CD14-positive monocyte (primary cell): ENCODE measurements around the gene APOL2. TPM values are rescaled to one million over a fixed set of nuclear protein-coding genes. Genes with fewer than 3 reads are reported as not detected.
"Not testable (repeated sequence)": the region's sequence is repeated elsewhere in the genome, so short reads cannot be mapped to it uniquely, and the experiment has no call there.

Experiments
- DNase-seq, 3 donors: peaks; one replicate each; pipeline ENCODE4 v3.0.0-alpha.2; 2011 to 2022
- H2AFZ ChIP-seq: 2 replicates; pipeline ENCODE4 v1.6.0; 2012; ENCODE audit warnings: mild to moderate bottlenecking, low read depth, low read length, inconsistent platforms; ENCODE audit not compliant: insufficient read depth, poor library complexity, severe bottlenecking
- H3K27ac ChIP-seq, 2 donors: 1 replicate in 1 of 2; 2 replicates in 1 of 2; pipeline ENCODE4 v1.5.1; 2012 to 2013; ENCODE audit warnings: low read length in 2 of 2, control low read depth in 1 of 2, inconsistent platforms in 1 of 2, low read depth in 1 of 2, mild to moderate bottlenecking in 1 of 2
- H3K27me3 ChIP-seq, 2 donors: one replicate each; pipeline versions ENCODE4 v1.6.0 to v1.6.1; 2011 to 2013; ENCODE audit warnings: low read length in 2 of 2; ENCODE audit not compliant: control insufficient read depth in 2 of 2, insufficient read depth in 2 of 2
- H3K36me3 ChIP-seq, 2 donors: replicated peaks in 1 of 2; 1 replicate in 1 of 2; 2 replicates in 1 of 2; pipeline versions ENCODE4 v1.5.1 to v1.6.1; 2012 to 2013; ENCODE audit warnings: low read length in 2 of 2, control low read depth in 1 of 2, inconsistent platforms in 1 of 2, mild to moderate bottlenecking in 1 of 2; ENCODE audit not compliant: insufficient read depth in 2 of 2, control insufficient read depth in 1 of 2
- H3K4me1 ChIP-seq, 2 donors: 1 replicate in 1 of 2; 2 replicates in 1 of 2; pipeline versions ENCODE4 v1.5.1 to v1.6.1; 2012 to 2013; ENCODE audit warnings: low read length in 2 of 2, control low read depth in 1 of 2, inconsistent platforms in 1 of 2, mild to moderate bottlenecking in 1 of 2, moderate library complexity in 1 of 2; ENCODE audit not compliant: insufficient read depth in 2 of 2, control insufficient read depth in 1 of 2
- H3K4me2 ChIP-seq: replicated peaks from 2 replicates; pipeline ENCODE3; 2012; ENCODE audit warnings: low read length, moderate library complexity, mild to moderate bottlenecking; ENCODE audit not compliant: poor library complexity, severe bottlenecking; ENCODE audit errors: extremely low read depth
- H3K4me3 ChIP-seq, 3 experiments: fragments of 200-600 bp in 1 of 3; sonication (generic) in 1 of 3; replicated peaks in 1 of 3; 1 replicate in 2 of 3; 2 replicates in 1 of 3; pipeline ENCODE4 v1.5.1; 2011 to 2013; ENCODE audit warnings: low read length in 3 of 3, mild to moderate bottlenecking in 3 of 3, control low read depth in 2 of 3, low read depth in 2 of 3, inconsistent platforms in 1 of 3, moderate library complexity in 1 of 3
- H3K79me2 ChIP-seq: 2 replicates; pipeline ENCODE4 v1.6.0; 2012; ENCODE audit warnings: mild to moderate bottlenecking, control low read depth, inconsistent platforms, low read length, moderate library complexity; ENCODE audit not compliant: insufficient read depth
- H3K9ac ChIP-seq: 2 replicates; pipeline ENCODE4 v1.6.0; 2017; ENCODE audit warnings: low read length, mild to moderate bottlenecking; ENCODE audit not compliant: insufficient read depth, poor library complexity, severe bottlenecking
- H3K9me3 ChIP-seq, 2 donors: replicated peaks in 1 of 2; 1 replicate in 1 of 2; 2 replicates in 1 of 2; pipeline versions ENCODE4 v1.5.1 to v1.6.1; 2012 to 2013; ENCODE audit warnings: low read length in 2 of 2, control low read depth in 1 of 2; ENCODE audit not compliant: control insufficient read depth in 1 of 2, insufficient read depth in 1 of 2
- H4K20me1 ChIP-seq: 2 replicates; pipeline ENCODE4 v1.6.0; 2012; ENCODE audit warnings: mild to moderate bottlenecking, low read length, control low read depth, moderate library complexity; ENCODE audit not compliant: insufficient read depth
- H3K27ac Mint-ChIP-seq, 7 donors: one replicate each; pipeline ENCODE4 v1.8.0; 2020; ENCODE audit warnings: mild to moderate bottlenecking in 7 of 7, mixed read lengths in 7 of 7, moderate library complexity in 6 of 7, inconsistent platforms in 2 of 7
- H3K27me3 Mint-ChIP-seq, 3 donors: one replicate each; pipeline ENCODE4 v1.8.0; 2021 to 2022; ENCODE audit warnings: low read depth in 3 of 3, mild to moderate bottlenecking in 3 of 3, mixed read lengths in 3 of 3, moderate library complexity in 3 of 3, inconsistent platforms in 1 of 3
- H3K36me3 Mint-ChIP-seq, 2 donors: one replicate each; pipeline ENCODE4 v1.8.0; 2020; ENCODE audit warnings: mixed read lengths in 2 of 2, inconsistent platforms in 1 of 2, mild to moderate bottlenecking in 1 of 2
- H3K4me1 Mint-ChIP-seq: one replicate; pipeline ENCODE4 v1.8.0; 2020; ENCODE audit warnings: mild to moderate bottlenecking, mixed read lengths
- H3K4me3 Mint-ChIP-seq, 2 donors: one replicate each; pipeline ENCODE4 v1.8.0; 2020; ENCODE audit warnings: mild to moderate bottlenecking in 2 of 2, mixed read lengths in 2 of 2, moderate library complexity in 1 of 2
- H3K9me3 Mint-ChIP-seq, 7 donors: one replicate each; pipeline ENCODE4 v1.8.0; 2020 to 2022; ENCODE audit warnings: mixed read lengths in 7 of 7, mild to moderate bottlenecking in 6 of 7, moderate library complexity in 6 of 7, inconsistent platforms in 2 of 7
- CTCF ChIP-seq: fragments of 200-600 bp; IDR thresholded peaks from one replicate; pipeline ENCODE4 v1.8.0; 2022; ENCODE audit warnings: antibody characterized with exemption, mild to moderate bottlenecking
- WGBS: methylation state at CpG from one replicate; pipeline ENCODE4 v1.1.5; 2013; ENCODE audit warnings: missing lambda C conversion rate; ENCODE audit not compliant: insufficient coverage; 5-methylcytosine and 5-hydroxymethylcytosine counted together
- intact Hi-C, 2 donors: fragments of 100-400 bp; cut with micrococcal nuclease; formaldehyde crosslinking; loops; one replicate each; pipeline versions ENCODE4 v1.15.0 to v1.15.1; 2023
- polyA plus RNA-seq, 3 donors: library from polyadenylated mRNA; depleted of rRNA in 1 of 3; unstranded in 2 of 3; stranded (reverse) in 1 of 3; fragments of 300-500 nt in 2 of 3; fragments of >200 nt in 1 of 3; fragmentation: Illumina TruSeq in 2 of 3; gene quantifications; 1 replicate in 2 of 3; 2 replicates in 1 of 3; pipeline ENCODE4 v1.2.3, GENCODE V29; 2012 to 2021

APOL2 gene
- polyA plus RNA-seq, 3 donors = 12.6 to 47.0 (median 13.2) TPM

GRCh38 chr22:36267058-36267457, 27.7 kb upstream of the APOL2 start:
- Histone ChIP-seq H3K79me2 (no peaks in the 10 kb centered on the region), H3K4me2 (no peak overlapping the region), H3K9ac (no peak overlapping the region), H3K4me1 (peaks cover 0 to 7% of the 10 kb centered on the region in 2 donors), H3K4me3 (no peak overlapping the region), H3K27ac (no peak overlapping the region), H3K27me3 (no peaks in the 10 kb centered on the region), H3K36me3 (peaks cover 9 to 39% of the 10 kb centered on the region in 2 donors), H3K9me3 (no peaks in the 10 kb centered on the region), H4K20me1 (no peaks in the 10 kb centered on the region), H2AFZ (no peak overlapping the region)
- 100% methylated on average over 1 of the region's 4 CpGs for whole genome bisulfite sequencing
- no peak for DNase-seq
- H3K27me3 Mint-ChIP-seq = peaks cover 4 to 5% (median 5%) of the 10 kb centered on the region in 3 donors
- no peak overlapping the region for H3K27ac Mint-ChIP-seq
- TF ChIP-seq CTCF = no peak
- peaks cover 42 to 49% of the 10 kb centered on the region in 2 donors for H3K36me3 Mint-ChIP-seq
- H3K4me1 Mint-ChIP-seq = peaks cover 9% of the 10 kb centered on the region
- intact Hi-C loops = no loop called here
- H3K4me3 Mint-ChIP-seq = no peak overlapping the region
- no peaks in the 10 kb centered on the region for H3K9me3 Mint-ChIP-seq

GRCh38 chr22:36263886-36264664, 24.7 kb upstream of the APOL2 start:
- 100% methylated on average over 2 of the region's 7 CpGs for WGBS
- H3K4me3 ChIP-seq, H3K27me3 ChIP-seq, H3K27ac ChIP-seq, H2AFZ ChIP-seq, H3K9me3 ChIP-seq, H3K9ac ChIP-seq, intact Hi-C loops, H3K79me2 ChIP-seq, H4K20me1 ChIP-seq, H3K27ac Mint-ChIP-seq, H3K4me2 ChIP-seq, H3K4me3 Mint-ChIP-seq, DNase-seq, H3K27me3 Mint-ChIP-seq, H3K9me3 Mint-ChIP-seq: not testable (repeated sequence)
- peaks cover 11 to 53% of the 10 kb centered on the region in 2 donors for H3K36me3 ChIP-seq
- peaks cover 63 to 71% of the 10 kb centered on the region in 2 donors for H3K36me3 Mint-ChIP-seq
- H3K4me1 Mint-ChIP-seq = peaks cover 16% of the 10 kb centered on the region
- H3K4me1 ChIP-seq = peaks cover 5 to 12% of the 10 kb centered on the region in 2 donors

GRCh38 chr22:36263216-36263673, 23.9 kb upstream of the APOL2 start:
- not testable (repeated sequence) for H3K9me3 Mint-ChIP-seq, H3K27ac Mint-ChIP-seq
- WGBS = no CpG with 5 or more reads among the region's 5 CpGs

GRCh38 chr22:36262307-36262706, 23.0 kb upstream of the APOL2 start:
- H3K27ac ChIP-seq, intact Hi-C loops, H3K4me2 ChIP-seq, H3K9me3 ChIP-seq, H3K9me3 Mint-ChIP-seq, H3K4me3 Mint-ChIP-seq, H4K20me1 ChIP-seq, H3K27me3 Mint-ChIP-seq, DNase-seq, H3K4me3 ChIP-seq, H3K9ac ChIP-seq, H3K79me2 ChIP-seq, H3K27ac Mint-ChIP-seq, H2AFZ ChIP-seq, H3K27me3 ChIP-seq: not testable (repeated sequence)
- H3K36me3 Mint-ChIP-seq = peaks cover 75 to 78% of the 10 kb centered on the region in 2 donors
- 93% methylated on average over 3 of the region's 3 CpGs for WGBS
- peaks cover 13 to 22% of the 10 kb centered on the region in 2 donors for H3K4me1 ChIP-seq
- H3K36me3 ChIP-seq = peaks cover 11 to 59% of the 10 kb centered on the region in 2 donors
- peaks cover 27% of the 10 kb centered on the region for H3K4me1 Mint-ChIP-seq

More at GRCh38 chr22:36263216-36263673, 23.9 kb upstream of the APOL2 start:
- H3K36me3 ChIP-seq = peaks cover 11 to 53% of the 10 kb centered on the region in 2 donors
- H2AFZ ChIP-seq, H3K27me3 ChIP-seq, H3K4me3 Mint-ChIP-seq, H3K27ac ChIP-seq, DNase-seq, H3K79me2 ChIP-seq, H3K9ac ChIP-seq, intact Hi-C loops, H3K9me3 ChIP-seq, H3K4me2 ChIP-seq, H3K27me3 Mint-ChIP-seq, H3K4me3 ChIP-seq, H4K20me1 ChIP-seq: not testable (repeated sequence)
- H3K4me1 ChIP-seq = peaks cover 13 to 21% of the 10 kb centered on the region in 2 donors
- peaks cover 24% of the 10 kb centered on the region for H3K4me1 Mint-ChIP-seq
- peaks cover 69 to 76% of the 10 kb centered on the region in 2 donors for H3K36me3 Mint-ChIP-seq
